ENCODE results near the gene TBC1D10B. TPM values are rescaled to one million over a fixed set of nuclear protein-coding genes. Genes with fewer than 3 reads are reported as not detected.

Gene TBC1D10B
- total and polyA plus RNA-seq, 9 of the 15 experiments (the other 6 are each of a cell fraction or from before 2014, with no cell fraction given): 2.2 to 55.4 (median 17.5) TPM

DNA sequence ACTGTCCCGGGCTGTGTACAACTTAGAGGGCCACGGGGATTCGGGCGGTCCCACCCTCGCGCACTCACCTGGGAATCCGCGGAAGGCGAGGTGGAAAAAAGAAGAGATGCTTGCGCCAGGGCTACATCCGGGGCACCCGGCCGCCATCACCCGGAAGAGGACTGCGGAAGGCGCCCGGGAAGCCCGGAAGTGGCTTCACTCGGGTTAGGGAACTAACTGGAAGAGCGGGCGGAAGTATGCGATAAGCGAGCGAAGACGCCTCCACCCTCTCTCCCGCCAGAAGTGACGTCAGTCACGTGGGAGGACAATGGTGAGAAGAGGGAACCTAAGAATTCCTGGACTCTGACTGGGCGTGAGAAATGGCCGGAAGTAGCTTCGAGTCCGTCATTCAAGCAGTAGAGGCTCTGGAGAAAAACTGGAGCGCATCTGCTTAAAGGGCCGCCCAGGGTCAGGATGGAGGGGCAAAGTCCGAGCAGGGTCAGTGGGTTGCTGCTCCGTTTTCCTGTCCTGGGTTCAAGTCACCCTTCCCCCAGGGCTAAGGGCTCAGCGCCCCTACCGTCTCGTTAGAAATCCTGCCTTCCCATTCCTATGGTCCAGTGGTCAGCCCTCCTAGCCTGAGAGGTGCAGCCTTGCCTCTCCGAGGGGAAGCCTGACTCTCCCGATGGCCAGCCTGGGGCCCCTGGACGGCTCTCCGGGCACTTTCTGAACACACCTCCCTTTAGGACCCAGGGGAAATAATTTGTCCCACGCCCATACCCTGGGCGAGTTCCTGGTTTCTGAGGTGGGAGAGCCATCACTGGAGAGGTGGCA, 14.9 kb downstream of the TBC1D10B start, which contains the start of gene CD2BP2 (continued):
- TF ChIP-seq, protein P1, sequence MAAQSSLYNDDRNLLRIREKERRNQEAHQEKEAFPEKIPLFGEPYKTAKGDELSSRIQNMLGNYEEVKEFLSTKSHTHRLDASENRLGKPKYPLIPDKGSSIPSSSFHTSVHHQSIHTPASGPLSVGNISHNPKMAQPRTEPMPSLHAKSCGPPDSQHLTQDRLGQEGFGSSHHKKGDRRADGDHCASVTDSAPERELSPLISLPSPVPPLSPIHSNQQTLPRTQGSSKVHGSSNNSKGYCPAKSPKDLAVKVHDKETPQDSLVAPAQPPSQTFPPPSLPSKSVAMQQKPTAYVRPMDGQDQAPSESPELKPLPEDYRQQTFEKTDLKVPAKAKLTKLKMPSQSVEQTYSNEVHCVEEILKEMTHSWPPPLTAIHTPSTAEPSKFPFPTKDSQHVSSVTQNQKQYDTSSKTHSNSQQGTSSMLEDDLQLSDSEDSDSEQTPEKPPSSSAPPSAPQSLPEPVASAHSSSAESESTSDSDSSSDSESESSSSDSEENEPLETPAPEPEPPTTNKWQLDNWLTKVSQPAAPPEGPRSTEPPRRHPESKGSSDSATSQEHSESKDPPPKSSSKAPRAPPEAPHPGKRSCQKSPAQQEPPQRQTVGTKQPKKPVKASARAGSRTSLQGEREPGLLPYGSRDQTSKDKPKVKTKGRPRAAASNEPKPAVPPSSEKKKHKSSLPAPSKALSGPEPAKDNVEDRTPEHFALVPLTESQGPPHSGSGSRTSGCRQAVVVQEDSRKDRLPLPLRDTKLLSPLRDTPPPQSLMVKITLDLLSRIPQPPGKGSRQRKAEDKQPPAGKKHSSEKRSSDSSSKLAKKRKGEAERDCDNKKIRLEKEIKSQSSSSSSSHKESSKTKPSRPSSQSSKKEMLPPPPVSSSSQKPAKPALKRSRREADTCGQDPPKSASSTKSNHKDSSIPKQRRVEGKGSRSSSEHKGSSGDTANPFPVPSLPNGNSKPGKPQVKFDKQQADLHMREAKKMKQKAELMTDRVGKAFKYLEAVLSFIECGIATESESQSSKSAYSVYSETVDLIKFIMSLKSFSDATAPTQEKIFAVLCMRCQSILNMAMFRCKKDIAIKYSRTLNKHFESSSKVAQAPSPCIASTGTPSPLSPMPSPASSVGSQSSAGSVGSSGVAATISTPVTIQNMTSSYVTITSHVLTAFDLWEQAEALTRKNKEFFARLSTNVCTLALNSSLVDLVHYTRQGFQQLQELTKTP (IDR thresholded peaks at IDR 0.05; ENCODE audit: low read depth in 1 of 2, partially characterized antibody in 2 of 2): peak in 1 of 2 experiments; percentile 42
- TF ChIP-seq SMAD3 (CRISPR knock-in tag; conservative IDR thresholded peaks at IDR 0.05) (no peak), CTCF (IDR thresholded peaks at IDR 0.05 in 2 of 3, conservative IDR thresholded peaks at IDR 0.05 in 1 of 3; ENCODE audit: insufficient read depth in 2 of 3, low read depth in 1 of 3, low read length in 3 of 3) (peak in 1 of 3 experiments; percentile 1; a peak in 1 of 6 replicates), SREBF1 (IDR thresholded peaks at IDR 0.05; ENCODE audit: borderline replicate concordance, low read depth, low read length) (no peak)
- TF ChIP-seq, protein P2, sequence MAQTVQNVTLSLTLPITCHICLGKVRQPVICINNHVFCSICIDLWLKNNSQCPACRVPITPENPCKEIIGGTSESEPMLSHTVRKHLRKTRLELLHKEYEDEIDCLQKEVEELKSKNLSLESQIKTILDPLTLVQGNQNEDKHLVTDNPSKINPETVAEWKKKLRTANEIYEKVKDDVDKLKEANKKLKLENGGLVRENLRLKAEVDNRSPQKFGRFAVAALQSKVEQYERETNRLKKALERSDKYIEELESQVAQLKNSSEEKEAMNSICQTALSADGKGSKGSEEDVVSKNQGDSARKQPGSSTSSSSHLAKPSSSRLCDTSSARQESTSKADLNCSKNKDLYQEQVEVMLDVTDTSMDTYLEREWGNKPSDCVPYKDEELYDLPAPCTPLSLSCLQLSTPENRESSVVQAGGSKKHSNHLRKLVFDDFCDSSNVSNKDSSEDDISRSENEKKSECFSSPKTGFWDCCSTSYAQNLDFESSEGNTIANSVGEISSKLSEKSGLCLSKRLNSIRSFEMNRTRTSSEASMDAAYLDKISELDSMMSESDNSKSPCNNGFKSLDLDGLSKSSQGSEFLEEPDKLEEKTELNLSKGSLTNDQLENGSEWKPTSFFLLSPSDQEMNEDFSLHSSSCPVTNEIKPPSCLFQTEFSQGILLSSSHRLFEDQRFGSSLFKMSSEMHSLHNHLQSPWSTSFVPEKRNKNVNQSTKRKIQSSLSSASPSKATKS (CRISPR knock-in tag; IDR thresholded peaks at IDR 0.05): no peak

Data from K562 (cell line).